GM21360 (cell line): ENCODE results near the gene CASP6.
A peak's percentile ranks its signal among the peaks of the same experiment; 100 is the strongest.

Source experiments
- ATAC-seq: cut with Tn5 transposase; IDR thresholded peaks from one replicate; pipeline ENCODE4 v1.9.1; 2021; ENCODE audit warnings: mild to moderate bottlenecking, moderate library complexity; ENCODE audit not compliant: unreplicated experiment

The CASP6 gene

DNA sequence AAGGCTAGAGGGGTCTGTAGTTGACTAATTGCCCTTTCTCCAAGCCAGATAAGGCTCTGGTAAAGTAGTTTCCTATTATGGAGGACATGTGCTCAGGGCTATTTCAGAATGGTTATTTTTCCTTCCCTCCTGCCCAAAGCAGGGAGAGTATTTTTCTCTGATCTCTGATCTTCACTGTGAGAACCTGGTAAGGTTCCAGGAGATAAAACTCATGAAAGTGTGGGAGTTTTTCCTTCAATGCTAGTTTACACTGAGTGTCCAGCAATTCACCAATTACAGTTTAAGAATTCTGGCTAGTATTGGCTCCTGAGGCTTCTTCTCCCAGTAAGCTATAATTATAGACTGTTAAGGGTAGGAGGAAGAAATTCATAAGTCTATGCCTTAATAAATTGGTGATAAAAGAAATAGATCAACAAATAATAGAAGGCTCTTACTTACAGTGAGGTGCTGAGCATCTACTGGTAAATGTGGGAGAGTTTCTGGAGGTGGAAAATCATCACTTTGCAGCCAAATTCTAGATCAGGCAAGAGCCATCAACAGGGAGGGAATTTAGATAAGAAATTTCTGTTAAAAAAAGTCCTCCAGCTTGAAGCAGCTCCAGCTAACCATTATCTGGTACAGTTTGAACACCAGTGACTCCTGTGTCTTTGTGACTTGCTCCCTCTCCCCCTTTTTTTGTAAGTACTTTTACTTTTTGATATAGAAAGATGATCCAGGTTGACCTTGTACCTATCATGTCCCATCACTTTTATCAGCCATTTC lies 30.9 kb downstream of the CASP6 start:
- no peak for ATAC-seq

- ATAC-seq: no peak
Measured at GRCh38 chr4:109671350-109671749, 31.9 kb downstream of the CASP6 start.

DNA sequence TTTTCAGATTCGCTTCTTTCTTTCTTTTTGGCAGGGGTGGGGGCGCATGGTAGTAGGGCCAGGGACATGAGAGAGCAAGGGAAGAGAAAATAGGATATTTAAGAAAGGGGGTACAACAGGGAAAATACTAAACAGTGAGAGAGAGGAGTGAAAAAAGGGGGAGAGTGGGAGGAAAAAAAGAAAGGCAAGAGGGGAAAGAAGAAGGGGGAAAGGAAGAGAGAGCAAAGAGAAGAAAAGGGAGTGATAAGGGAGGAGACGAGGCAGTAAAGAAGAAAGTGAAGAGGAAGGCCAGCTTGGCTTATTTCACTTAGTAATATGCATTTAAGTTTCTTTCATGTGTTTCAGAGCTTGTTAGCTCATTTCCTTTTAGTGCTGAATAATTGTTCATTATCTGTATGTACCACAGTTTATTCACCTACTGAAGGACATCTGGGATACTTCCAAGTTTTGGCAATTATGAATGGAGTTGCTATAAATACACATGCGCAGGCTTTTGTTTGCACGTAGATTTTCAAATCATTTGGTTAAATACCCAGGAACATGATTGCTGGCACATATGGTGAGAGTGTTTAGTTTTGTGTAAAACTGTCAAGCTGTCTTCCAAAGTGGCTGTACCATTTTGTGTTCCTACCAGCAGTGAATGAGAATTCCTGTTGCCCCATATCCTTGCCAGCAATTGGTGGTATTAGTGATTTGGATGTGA lies 37.3 kb downstream of the CASP6 start:
- no peak for ATAC-seq

GRCh38 chr4:109662771-109663170 lies 40.5 kb downstream of the CASP6 start:
- no peak for ATAC-seq

DNA sequence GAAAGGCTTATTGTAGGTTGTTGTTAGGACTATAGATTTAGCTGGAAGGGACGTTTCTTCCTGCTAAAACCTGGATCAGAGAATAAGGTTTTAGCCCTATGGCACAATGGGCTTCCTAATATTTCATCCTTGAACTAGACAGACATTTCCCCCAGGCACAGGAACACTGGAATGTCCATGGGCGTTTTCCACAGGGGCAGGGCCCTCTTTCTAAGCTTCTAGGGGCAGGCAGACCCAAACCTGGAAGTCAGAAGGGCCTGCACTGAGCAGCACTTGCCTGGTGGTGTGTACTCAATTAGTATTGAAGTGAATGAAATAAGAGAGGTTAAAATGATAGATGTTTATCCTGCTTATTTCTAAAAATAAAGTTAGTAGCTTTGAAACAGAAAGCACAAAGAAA lies 41.1 kb downstream of the CASP6 start:
- ATAC-seq: no peak

DNA sequence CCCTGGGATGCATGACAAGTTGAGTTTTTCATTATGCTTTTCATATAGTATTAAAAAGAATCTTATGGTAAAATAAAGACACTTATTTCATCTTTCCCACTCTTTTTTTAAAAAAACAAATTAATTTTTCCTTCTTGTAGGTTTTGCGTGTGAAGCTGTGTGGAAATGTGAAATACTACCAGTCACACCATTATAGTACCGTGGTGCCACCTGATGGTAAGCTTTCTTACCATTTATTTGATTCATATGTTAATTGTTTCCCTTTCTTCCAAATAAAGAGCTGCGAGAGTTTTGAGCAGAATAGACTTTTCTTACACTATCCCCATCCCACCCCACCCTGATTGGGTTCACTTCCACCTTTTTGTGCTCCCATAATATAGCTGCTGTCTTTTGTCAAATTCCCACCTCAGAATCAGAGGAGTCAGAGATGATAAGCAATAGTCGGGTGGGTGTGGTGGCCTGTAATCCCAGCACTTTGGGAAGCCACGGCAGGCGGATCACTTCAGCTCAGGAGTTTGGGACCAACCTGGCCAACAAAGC lies 44.3 kb downstream of the CASP6 start:
- ATAC-seq: no peak

GRCh38 chr4:109657854-109658418 lies 45.3 kb downstream of the CASP6 start:
- no peak for ATAC-seq

GRCh38 chr4:109655396-109655795 lies 47.8 kb downstream of the CASP6 start:
- ATAC-seq: no peak

GRCh38 chr4:109649872-109650271 lies 53.4 kb downstream of the CASP6 start:
- peak; percentile 88 for ATAC-seq

GRCh38 chr4:109648997-109649575 lies 54.2 kb downstream of the CASP6 start:
- ATAC-seq: no peak

- ATAC-seq: peak; percentile 64
Measured at GRCh38 chr4:109648266-109648996, 54.8 kb downstream of the CASP6 start.

DNA sequence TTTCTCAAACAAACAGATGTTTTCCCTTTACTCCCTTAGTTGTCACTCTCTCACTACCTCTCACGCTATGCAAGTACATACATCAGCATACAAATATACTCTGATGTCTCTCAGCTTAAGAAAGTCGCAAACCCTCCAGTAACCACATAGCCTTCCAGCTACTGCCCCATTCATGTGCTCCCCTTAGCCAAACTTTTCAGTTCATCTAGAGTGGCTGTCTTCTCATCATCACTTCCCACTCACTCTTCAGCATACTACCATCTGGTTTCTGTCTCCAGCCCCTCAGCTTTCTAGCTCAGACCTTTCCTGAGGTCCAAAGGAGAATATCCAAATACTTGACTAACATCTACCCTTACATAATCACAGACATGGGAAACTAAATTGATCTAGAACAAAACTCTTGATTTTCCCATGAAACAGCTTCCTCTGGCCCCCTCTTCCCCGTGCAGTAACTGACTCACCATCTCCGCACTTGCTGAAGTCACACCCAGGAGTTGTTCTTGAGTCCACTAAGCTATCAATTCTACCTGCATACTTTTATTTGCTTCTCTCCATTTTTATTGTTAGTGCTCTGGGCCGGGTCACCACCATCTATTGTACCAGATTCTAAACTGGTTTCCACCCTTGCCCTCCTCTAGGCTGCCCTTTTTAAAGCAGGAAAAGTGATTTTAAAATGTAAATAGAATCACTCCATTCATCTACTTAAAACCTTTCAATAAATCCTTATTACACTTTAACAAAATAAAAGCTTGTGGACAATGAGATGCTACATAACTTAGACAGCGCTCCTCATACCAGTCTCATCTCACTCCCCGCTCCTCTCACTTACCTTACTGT lies 57.2 kb downstream of the CASP6 start:
- no peak for ATAC-seq

GRCh38 chr4:109640644-109641043 lies 62.6 kb downstream of the CASP6 start:
- no peak for ATAC-seq
